Suprapubic skin (tissue), 4 donors: ENCODE data around the gene COL9A3.

Source experiments
- CTCF ChIP-seq, 2 donors: fragments of 200-600 bp in 1 of 2; fragments of 450-650 bp in 1 of 2; sonication (generic) in 1 of 2; IDR thresholded peaks; one replicate each; pipeline ENCODE4 v1.5.1; 2016 to 2019; ENCODE audit warnings: antibody characterized with exemption in 2 of 2, mild to moderate bottlenecking in 1 of 2, moderate library complexity in 1 of 2
- POLR2A ChIP-seq, 2 donors: fragments of 450-650 bp; IDR thresholded peaks; one replicate each; pipeline ENCODE4 v1.6.1; 2017; ENCODE audit warnings: antibody characterized with exemption in 2 of 2, mild to moderate bottlenecking in 2 of 2, moderate library complexity in 2 of 2
- POLR2AphosphoS5 ChIP-seq, 3 donors: sonication (generic); formaldehyde crosslinking; IDR thresholded peaks; one replicate each; pipeline ENCODE4 v1.6.1; 2017; ENCODE audit warnings: antibody characterized with exemption in 3 of 3

GRCh38 chr20:62792182-62792939 lies 24.5 kb upstream of the COL9A3 start:
- no peak for TF ChIP-seq CTCF (IDR thresholded peaks at IDR 0.05)
- no peak for TF ChIP-seq POLR2AphosphoS5 (IDR thresholded peaks at IDR 0.05)
- TF ChIP-seq POLR2A (IDR thresholded peaks at IDR 0.05): no peak
